ENCODE results near the gene RTRAF. TPM values are rescaled to one million over a fixed set of nuclear protein-coding genes. Genes with fewer than 3 reads are reported as not detected.
A peak's percentile ranks its signal among the peaks of the same experiment; 100 is the strongest.

The RTRAF gene
- total and polyA plus RNA-seq, 2 donors (not counting 1 experiment from before 2014, with no cell fraction given) = 34.7 to 91.1 TPM

- intact Hi-C loops (cut with micrococcal nuclease) = loop anchor here (2.0 to 10.0 kb wide), 4 partner anchors 121 to 1676 kb away; partner anchors contain the start of genes DMAC2L, FRMD6 and L2HGDH
- POLR2A ChIA-PET = no interaction called here
Measured at GRCh38 chr14:51988221-51988620, 1.1 kb upstream of the RTRAF start.

More at GRCh38 chr14:51988221-51988620, 1.1 kb upstream of the RTRAF start:
- peak overlapping the region; percentile 8 for H3K27ac Mint-ChIP-seq
- no peak overlapping the region for H3K4me3 ChIP-seq (ENCODE audit: control extremely low read depth in 1 of 5, extremely low read depth in 1 of 5, insufficient read depth in 1 of 5, low read depth in 2 of 5, low read length in 4 of 5)
- H3K4me2 ChIP-seq (replicated peaks; ENCODE audit: low read depth, low read length, poor library complexity, severe bottlenecking) = peak overlapping the region; percentile 75
- CTCF ChIA-PET = interaction anchor here (1.6 kb wide), 1 partner anchor 10 kb away, joined by 11 read pairs; no protein-coding TSS in a partner anchor
- no peak for TF ChIP-seq EZH2 (IDR thresholded peaks at IDR 0.05; ENCODE audit: borderline replicate concordance, insufficient read depth, low read depth, low read length, poor library complexity, severe bottlenecking)
- TF ChIP-seq CTCF (IDR thresholded peaks at IDR 0.05) = no peak
- H3K4me3 Mint-ChIP-seq = peak overlapping the region; percentile 98
- H3K9me3 ChIP-seq (ENCODE audit: control extremely low read depth in 1 of 3, control insufficient read depth in 2 of 3, insufficient read depth in 1 of 3, low read length in 2 of 3) = no peaks in the 10 kb centered on the region
- H3K4me1 Mint-ChIP-seq = peaks cover 23% of the 10 kb centered on the region
- DNase-seq (no peak), ATAC-seq (ENCODE audit: low read depth) (no peak)
- no peaks in the 10 kb centered on the region for H3K27me3 ChIP-seq (replicated peaks in 1 of 4; ENCODE audit: control extremely low read depth in 1 of 4, control insufficient read depth in 3 of 4, insufficient read depth in 4 of 4, low read length in 3 of 4)
- no CpG with 5 or more reads among the region's 1 CpG for WGBS (ENCODE audit: insufficient coverage)
- H3K27me3 Mint-ChIP-seq = no peaks in the 10 kb centered on the region
- H3K36me3 ChIP-seq (replicated peaks in 1 of 2; ENCODE audit: control extremely low read depth in 1 of 2, control insufficient read depth in 1 of 2, extremely low read depth in 1 of 2, insufficient read depth in 2 of 2, low read length in 1 of 2) = peaks cover 0 to 11% of the 10 kb centered on the region in 2 experiments
- peaks cover 4% of the 10 kb centered on the region for H4K20me1 ChIP-seq (ENCODE audit: control insufficient read depth, insufficient read depth, low read length, poor library complexity, severe bottlenecking)
- H3K9ac ChIP-seq (ENCODE audit: low read length) = peak overlapping the region; percentile 95
- peaks cover 3% of the 10 kb centered on the region for H3K9me3 Mint-ChIP-seq (ENCODE audit: insufficient read depth)
- peaks cover 43% of the 10 kb centered on the region for H3K79me2 ChIP-seq (ENCODE audit: control insufficient read depth, insufficient read depth, low read length)
- H3K27ac ChIP-seq (ENCODE audit: low read length in 2 of 2) = peak overlapping the region in 1 of 2 donors; percentile 95
- H2AFZ ChIP-seq (ENCODE audit: insufficient read depth, low read depth, low read length, poor library complexity, severe bottlenecking) = peak overlapping the region; percentile 87
- peaks cover 15 to 20% of the 10 kb centered on the region in 2 donors for H3K4me1 ChIP-seq (ENCODE audit: control insufficient read depth in 2 of 2, insufficient read depth in 2 of 2, low read length in 2 of 2)
